Brain pericyte (primary cell): ENCODE measurements around the gene MRPL51.
A peak's percentile ranks its signal among the peaks of the same experiment; 100 is the strongest.
"Not testable (repeated sequence)": the region's sequence is repeated elsewhere in the genome, so short reads cannot be mapped to it uniquely, and the experiment has no call there.

Source experiments
- DNase-seq: peaks from one replicate; pipeline ENCODE4 v3.0.0-alpha.2; 2012; ENCODE audit warnings: low read depth, low spot score

The MRPL51 gene

DNA sequence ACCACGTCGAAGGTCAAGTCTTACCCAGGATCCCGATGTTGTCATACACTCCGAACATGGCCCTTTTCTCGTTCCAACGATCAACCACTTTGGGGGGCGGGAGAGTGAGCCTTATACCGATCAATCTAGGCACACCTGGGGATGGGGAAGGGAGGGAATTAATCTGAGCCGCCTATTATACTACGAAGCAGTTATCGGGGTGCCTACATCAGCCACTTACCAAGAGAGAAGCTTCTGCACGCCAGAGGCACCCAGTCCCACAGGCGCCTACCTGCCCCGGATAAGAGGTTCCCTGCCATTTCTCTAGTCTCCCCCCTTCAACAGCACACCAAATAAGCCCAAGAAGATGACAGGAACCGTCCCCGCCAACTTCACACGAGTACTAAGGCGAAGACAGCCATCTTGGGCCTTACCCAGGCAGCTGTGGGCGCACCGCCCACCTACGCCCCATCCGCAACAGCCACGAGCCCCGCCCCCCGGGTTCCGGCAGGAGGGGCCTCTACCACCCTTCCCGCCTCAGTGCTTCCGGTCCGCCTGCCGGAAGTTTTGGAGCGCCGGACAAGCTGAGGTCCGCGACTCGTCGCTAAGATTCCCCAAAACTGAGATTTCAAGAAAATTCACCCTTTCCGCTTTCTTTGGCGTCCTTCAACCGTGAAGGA, at the start of gene MRPL51:
TSS of gene MRPL51 (minus strand) at position 425 of the 659 bp plus-strand sequence. CDS start at position 299, 126 bp downstream.
- peak; percentile 71 for DNase-seq

DNA sequence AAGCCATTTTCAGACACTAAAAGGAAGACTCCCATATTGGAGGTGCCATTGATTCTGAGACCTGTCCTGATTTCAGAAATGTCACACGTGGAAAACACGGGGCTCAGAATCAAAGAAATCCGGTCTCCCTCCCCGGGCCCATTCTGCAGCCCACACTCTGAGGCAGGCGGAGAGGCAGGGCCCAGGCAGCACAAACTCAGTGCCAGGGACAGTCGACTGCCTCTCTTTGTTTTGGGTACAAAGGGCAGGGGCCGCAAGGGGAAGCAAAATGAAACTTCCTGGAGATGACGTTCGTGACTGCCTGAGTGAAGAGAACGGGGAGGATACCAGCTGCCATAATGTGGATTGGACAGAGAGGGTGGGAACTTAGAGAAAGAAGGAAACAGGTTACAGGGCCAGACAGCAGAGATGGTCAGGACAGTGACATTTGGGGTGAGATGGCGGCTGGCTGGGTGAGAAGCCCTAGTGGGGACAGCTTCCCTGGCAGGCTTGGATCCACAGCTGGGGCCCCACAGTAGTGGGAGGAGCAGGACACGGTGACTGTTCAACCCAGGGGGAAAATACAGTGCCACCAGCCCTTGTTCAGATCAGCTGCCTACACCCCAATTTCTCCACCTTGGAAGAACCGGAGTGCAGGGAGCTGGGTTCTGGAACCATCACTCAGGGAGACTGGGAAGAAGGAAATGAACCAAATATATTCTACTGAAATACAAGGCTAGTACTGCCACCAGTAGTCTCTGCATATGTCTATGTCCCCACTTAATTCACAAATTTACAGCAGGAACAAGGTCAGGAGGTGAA, 49.3 kb upstream of the MRPL51 start:
- no peak for DNase-seq

DNA sequence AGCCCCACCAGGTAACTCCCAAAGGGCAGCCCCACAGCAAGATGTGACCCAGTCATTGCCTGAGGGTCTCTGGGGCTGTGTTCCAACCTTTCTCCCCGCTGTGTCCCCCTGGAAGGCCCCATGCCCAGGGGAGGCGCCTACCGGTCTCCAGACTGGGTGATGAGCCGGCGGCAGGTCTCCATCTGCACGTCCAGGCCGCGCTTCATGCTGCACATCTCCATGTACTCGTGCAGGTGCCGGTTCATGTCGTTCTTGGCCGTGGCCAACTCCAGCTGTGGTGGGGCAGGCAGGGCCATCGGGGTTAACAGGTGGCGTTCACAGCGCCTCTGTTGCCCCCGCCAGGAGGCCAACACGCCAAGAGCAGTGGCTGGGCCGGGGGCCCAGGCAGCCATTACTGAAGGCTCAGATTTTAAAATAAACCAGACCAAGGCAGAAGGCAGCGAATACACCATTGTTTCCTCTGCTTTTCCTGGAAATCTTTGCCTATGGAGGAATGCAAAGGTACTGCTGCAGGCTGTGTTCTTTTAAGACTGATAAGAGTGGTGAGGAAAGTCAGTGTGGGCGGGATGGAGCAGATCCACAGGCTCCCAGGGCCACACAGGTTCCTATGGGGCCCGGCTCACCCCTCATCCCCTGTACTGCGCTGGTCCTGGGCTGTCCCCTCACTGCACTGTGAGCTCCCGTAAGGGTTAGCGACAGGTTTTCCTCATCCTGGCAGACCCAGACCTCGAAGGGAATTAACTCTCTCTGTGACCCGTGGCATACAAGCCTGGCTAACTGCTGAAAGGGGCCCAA, 48.5 kb upstream of the MRPL51 start:
- DNase-seq: no peak

DNA sequence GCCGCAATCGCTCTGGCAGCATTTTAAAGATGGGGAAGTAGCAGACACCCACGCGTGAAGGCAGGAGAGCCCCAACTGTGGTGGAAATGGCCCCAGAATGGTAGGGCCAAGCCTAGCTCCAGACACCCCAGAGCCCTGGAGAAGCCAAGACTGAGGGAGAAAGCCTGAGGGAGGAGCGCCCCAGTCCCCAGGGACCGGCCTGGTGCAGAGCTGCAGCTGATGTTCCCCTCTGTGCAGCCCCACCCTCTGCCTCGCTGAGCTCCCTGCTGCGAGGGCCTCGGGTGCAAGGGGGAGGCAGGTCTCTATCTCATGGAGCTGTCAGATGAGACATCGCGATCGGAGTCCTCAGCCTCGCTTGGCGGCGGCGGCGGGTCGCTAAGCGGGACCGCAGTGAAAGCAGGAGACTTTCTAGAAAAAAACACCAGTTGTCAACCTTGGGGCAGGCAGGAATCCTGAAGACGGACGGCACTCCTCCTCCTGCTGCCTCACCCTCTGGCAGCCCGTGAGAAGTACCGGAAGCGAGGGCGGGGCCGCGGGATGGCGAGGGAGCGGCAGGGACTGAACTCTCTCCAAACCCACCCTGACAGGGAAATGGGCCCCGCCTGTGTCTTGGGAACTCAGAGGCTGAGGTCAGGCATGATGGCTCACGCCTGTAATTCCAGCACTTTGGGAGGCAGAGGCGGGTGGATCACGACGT, 47.3 kb upstream of the MRPL51 start:
- no peak for DNase-seq

DNA sequence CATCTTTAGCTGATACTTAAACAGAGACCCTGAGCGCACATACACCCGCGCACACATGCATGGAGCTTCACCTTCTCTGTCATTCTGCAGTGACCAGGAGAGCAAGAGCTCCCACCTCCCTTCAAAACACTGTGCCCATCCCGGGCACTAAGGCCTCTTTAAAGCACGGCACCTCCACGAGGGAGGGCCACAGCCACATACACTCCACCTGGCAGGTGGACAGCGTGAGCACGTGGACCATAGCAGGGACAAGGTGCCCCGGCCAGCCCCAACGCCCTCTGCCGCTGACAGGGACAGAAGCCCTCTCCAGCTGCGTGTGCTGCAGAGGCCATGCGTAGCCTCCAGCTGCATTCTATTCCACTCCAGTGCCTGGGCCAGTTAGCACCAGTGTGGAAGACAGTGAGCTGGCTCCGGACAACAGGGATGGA, 46.7 kb upstream of the MRPL51 start:
- DNase-seq: no peak

DNA sequence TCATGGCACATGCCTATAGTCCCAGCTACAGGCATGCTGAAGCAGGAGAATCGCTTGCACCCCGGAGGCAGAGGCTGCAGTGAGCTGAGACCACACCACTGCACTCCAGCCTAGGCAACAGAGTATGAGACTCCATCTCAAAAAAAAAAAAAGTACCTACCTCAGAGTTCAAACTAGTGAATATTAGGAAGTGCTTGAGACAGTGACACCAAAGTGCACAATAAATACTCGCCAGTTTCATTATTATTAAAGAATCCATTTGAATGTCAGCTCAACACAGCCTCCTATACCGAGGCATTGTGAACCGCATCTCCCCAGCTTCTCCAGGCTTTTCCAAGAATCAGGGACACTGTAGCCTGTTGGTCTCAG, 46.2 kb upstream of the MRPL51 start:
- DNase-seq: no peak

DNA sequence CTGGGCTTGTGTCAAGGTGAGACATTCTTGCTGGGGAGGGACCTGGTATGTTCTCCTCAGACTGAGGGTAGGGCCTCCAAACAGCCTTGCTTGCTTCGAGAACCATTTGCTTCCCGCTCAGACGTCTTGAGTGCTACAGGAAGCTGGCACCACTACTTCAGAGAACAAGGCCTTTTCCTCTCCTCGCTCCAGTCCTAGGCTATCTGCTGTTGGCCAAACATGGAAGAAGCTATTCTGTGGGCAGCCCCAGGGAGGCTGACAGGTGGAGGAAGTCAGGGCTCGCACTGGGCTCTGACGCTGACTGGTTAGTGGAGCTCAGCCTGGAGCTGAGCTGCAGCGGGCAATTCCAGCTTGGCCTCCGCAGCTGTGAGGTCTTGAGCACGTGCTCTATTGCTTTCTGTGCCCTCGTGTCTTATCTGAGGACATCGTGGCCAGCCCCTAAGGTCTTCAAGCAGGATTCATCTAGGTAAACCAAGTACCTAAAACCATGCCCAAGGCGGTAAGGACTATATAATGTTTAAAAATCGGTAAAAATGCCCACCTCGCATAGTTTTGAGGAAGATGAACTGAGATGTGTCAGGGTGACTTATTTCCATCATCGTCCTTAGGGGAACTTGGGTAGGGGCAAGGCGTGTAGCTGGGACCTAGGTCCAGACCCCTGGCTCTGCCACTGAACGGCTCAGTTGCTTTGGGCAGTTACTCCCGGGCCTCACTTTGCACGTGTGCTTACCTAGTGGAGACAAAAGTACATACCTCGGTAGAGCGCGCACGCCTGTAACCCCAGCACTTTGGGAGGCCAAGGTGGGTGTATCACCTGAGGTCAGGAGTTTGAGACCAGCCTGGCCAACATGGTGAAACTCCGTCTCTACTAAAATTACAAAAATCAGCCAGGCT, 45.6 kb upstream of the MRPL51 start:
- DNase-seq: no peak

DNA sequence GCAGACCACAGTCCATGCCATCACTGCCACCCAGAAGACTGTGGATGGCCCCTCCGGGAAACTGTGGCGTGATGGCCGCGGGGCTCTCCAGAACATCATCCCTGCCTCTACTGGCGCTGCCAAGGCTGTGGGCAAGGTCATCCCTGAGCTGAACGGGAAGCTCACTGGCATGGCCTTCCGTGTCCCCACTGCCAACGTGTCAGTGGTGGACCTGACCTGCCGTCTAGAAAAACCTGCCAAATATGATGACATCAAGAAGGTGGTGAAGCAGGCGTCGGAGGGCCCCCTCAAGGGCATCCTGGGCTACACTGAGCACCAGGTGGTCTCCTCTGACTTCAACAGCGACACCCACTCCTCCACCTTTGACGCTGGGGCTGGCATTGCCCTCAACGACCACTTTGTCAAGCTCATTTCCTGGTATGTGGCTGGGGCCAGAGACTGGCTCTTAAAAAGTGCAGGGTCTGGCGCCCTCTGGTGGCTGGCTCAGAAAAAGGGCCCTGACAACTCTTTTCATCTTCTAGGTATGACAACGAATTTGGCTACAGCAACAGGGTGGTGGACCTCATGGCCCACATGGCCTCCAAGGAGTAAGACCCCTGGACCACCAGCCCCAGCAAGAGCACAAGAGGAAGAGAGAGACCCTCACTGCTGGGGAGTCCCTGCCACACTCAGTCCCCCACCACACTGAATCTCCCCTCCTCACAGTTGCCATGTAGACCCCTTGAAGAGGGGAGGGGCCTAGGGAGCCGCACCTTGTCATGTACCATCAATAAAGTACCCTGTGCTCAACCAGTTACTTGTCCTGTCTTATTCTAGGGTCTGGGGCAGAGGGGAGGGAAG, 44.7 kb upstream of the MRPL51 start:
- DNase-seq: not testable (repeated sequence)

DNA sequence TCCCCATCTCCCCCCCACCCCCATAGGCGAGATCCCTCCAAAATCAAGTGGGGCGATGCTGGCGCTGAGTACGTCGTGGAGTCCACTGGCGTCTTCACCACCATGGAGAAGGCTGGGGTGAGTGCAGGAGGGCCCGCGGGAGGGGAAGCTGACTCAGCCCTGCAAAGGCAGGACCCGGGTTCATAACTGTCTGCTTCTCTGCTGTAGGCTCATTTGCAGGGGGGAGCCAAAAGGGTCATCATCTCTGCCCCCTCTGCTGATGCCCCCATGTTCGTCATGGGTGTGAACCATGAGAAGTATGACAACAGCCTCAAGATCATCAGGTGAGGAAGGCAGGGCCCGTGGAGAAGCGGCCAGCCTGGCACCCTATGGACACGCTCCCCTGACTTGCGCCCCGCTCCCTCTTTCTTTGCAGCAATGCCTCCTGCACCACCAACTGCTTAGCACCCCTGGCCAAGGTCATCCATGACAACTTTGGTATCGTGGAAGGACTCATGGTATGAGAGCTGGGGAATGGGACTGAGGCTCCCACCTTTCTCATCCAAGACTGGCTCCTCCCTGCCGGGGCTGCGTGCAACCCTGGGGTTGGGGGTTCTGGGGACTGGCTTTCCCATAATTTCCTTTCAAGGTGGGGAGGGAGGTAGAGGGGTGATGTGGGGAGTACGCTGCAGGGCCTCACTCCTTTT, 44.0 kb upstream of the MRPL51 start:
- DNase-seq: no peak

DNA sequence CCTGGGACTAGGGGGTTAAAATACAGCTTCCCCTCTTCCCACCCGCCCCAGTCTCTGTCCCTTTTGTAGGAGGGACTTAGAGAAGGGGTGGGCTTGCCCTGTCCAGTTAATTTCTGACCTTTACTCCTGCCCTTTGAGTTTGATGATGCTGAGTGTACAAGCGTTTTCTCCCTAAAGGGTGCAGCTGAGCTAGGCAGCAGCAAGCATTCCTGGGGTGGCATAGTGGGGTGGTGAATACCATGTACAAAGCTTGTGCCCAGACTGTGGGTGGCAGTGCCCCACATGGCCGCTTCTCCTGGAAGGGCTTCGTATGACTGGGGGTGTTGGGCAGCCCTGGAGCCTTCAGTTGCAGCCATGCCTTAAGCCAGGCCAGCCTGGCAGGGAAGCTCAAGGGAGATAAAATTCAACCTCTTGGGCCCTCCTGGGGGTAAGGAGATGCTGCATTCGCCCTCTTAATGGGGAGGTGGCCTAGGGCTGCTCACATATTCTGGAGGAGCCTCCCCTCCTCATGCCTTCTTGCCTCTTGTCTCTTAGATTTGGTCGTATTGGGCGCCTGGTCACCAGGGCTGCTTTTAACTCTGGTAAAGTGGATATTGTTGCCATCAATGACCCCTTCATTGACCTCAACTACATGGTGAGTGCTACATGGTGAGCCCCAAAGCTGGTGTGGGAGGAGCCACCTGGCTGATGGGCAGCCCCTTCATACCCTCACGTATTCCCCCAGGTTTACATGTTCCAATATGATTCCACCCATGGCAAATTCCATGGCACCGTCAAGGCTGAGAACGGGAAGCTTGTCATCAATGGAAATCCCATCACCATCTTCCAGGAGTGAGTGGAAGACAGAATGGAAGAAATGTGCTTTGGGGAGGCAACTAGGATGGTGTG, 43.1 kb upstream of the MRPL51 start:
- DNase-seq: no peak

DNA sequence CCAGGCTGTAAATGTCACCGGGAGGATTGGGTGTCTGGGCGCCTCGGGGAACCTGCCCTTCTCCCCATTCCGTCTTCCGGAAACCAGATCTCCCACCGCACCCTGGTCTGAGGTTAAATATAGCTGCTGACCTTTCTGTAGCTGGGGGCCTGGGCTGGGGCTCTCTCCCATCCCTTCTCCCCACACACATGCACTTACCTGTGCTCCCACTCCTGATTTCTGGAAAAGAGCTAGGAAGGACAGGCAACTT, 42.6 kb upstream of the MRPL51 start:
- no peak for DNase-seq

DNA sequence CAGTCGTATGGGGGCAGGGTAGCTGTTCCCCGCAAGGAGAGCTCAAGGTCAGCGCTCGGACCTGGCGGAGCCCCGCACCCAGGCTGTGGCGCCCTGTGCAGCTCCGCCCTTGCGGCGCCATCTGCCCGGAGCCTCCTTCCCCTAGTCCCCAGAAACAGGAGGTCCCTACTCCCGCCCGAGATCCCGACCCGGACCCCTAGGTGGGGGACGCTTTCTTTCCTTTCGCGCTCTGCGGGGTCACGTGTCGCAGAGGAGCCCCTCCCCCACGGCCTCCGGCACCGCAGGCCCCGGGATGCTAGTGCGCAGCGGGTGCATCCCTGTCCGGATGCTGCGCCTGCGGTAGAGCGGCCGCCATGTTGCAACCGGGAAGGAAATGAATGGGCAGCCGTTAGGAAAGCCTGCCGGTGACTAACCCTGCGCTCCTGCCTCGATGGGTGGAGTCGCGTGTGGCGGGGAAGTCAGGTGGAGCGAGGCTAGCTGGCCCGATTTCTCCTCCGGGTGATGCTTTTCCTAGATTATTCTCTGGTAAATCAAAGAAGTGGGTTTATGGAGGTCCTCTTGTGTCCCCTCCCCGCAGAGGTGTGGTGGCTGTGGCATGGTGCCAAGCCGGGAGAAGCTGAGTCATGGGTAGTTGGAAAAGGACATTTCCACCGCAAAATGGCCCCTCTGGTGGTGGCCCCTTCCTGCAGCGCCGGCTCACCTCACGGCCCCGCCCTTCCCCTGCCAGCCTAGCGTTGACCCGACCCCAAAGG, 42.1 kb upstream of the MRPL51 start:
- DNase-seq: no peak

DNA sequence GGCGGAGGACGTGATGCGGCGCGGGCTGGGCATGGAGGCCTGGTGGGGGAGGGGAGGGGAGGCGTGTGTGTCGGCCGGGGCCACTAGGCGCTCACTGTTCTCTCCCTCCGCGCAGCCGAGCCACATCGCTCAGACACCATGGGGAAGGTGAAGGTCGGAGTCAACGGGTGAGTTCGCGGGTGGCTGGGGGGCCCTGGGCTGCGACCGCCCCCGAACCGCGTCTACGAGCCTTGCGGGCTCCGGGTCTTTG, 41.6 kb upstream of the MRPL51 start:
- DNase-seq: no peak

DNA sequence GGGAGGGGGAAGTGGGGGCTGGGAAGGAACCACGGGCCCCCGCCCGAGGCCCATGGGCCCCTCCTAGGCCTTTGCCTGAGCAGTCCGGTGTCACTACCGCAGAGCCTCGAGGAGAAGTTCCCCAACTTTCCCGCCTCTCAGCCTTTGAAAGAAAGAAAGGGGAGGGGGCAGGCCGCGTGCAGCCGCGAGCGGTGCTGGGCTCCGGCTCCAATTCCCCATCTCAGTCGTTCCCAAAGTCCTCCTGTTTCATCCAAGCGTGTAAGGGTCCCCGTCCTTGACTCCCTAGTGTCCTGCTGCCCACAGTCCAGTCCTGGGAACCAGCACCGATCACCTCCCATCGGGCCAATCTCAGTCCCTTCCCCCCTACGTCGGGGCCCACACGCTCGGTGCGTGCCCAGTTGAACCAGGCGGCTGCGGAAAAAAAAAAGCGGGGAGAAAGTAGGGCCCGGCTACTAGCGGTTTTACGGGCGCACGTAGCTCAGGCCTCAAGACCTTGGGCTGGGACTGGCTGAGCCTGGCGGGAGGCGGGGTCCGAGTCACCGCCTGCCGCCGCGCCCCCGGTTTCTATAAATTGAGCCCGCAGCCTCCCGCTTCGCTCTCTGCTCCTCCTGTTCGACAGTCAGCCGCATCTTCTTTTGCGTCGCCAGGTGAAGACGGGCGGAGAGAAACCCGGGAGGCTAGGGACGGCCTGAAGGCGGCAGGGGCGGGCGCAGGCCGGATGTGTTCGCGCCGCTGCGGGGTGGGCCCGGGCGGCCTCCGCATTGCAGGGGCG, 41.0 kb upstream of the MRPL51 start, which contains the start of gene GAPDH:
TSS of gene GAPDH (plus strand) at position 595 of the 772 bp plus-strand sequence. CDS start 316 bp downstream, outside the sequence.
- DNase-seq: peak; percentile 84

DNA sequence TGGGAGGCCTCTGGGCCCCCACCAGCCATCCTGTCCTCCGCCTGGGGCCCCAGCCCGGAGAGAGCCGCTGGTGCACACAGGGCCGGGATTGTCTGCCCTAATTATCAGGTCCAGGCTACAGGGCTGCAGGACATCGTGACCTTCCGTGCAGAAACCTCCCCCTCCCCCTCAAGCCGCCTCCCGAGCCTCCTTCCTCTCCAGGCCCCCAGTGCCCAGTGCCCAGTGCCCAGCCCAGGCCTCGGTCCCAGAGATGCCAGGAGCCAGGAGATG, 40.5 kb upstream of the MRPL51 start:
- no peak for DNase-seq

DNA sequence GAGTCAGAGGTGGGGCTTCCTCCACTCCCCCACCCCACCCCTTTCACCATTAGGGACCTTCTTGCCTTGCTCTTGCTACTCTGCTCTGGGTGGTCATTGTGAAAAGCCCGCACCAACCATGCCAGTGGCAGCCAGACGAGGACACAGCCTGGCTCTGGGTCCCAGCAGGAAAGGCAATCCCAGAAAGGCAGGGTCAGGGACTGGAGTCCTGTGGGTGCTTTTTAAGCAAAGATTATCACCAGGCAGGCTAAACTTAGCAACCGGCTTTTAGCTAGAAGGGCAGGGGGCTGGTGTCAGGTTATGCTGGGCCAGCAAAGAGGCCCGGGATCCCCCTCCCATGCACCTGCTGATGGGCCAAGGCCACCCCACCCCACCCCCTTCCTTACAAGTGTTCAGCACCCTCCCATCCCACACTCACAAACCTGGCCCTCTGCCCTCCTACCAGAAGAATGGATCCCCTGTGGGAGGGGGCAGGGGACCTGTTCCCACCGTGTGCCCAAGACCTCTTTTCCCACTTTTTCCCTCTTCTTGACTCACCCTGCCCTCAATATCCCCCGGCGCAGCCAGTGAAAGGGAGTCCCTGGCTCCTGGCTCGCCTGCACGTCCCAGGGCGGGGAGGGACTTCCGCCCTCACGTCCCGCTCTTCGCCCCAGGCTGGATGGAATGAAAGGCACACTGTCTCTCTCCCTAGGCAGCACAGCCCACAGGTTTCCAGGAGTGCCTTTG, 40.0 kb upstream of the MRPL51 start:
- no peak for DNase-seq
